Panc1 (cell line): ENCODE results near the gene UGT1A5. TPM values are rescaled to one million over a fixed set of nuclear protein-coding genes. Genes with fewer than 3 reads are reported as not detected.
A peak's percentile ranks its signal among the peaks of the same experiment; 100 is the strongest.

Experiments used
- ATAC-seq: fragments of 200-7000 bp; cut with Tn5 transposase; 2 replicates; pipeline ENCODE4 v1.9.1; 2020; ENCODE audit warnings: mild to moderate bottlenecking, moderate library complexity
- BruUV-seq: library from RNA; stranded (reverse); fragments of 400-500 nt; replicated peaks from 2 replicates; lab custom pipeline; 2021; lab: Mats Ljungman, UMichigan
- CTCF ChIA-PET: fragments of 300-600 bp; sonication (Branson Sonifier 250); formaldehyde crosslinking; loops from one replicate; lab custom pipeline; 2022; ENCODE audit warnings: antibody characterized with exemption; lab: Charles Lee
- POLR2A ChIA-PET: fragments of 300-600 bp; sonication (Branson Sonifier 250); formaldehyde crosslinking; loops from one replicate; lab custom pipeline; 2022; ENCODE audit warnings: antibody characterized with exemption; lab: Charles Lee
- DNase-seq: peaks from one replicate; pipeline ENCODE4 v3.0.0-alpha.2; 2010; ENCODE audit warnings: low read depth, low spot score
- H3K27ac ChIP-seq: 2 replicates; pipeline ENCODE4 v1.5.1; 2011; ENCODE audit warnings: mild to moderate bottlenecking, low read length, inconsistent platforms
- H3K27me3 ChIP-seq: fragments of 200-500 bp; sonication (Bioruptor generic); 2 replicates; pipeline ENCODE4 v1.6.0; 2014; ENCODE audit warnings: low read length, inconsistent platforms; ENCODE audit not compliant: control insufficient read depth, insufficient read depth
- H3K36me3 ChIP-seq: fragments of 200-500 bp; sonication (Bioruptor generic); 2 replicates; pipeline ENCODE4 v1.5.1; 2014; ENCODE audit warnings: inconsistent platforms, mild to moderate bottlenecking, low read length, moderate library complexity; ENCODE audit not compliant: control insufficient read depth, insufficient read depth
- H3K4me1 ChIP-seq: 2 replicates; pipeline ENCODE4 v1.5.1; 2011; ENCODE audit warnings: inconsistent platforms, mild to moderate bottlenecking, low read length, moderate library complexity; ENCODE audit not compliant: control insufficient read depth, insufficient read depth
- H3K4me3 ChIP-seq, 2 experiments: 2 replicates each; pipeline ENCODE4 v1.5.1; 2011 to 2012; ENCODE audit warnings: low read depth in 2 of 2, low read length in 2 of 2, mild to moderate bottlenecking in 2 of 2, inconsistent platforms in 1 of 2, moderate library complexity in 1 of 2
- H3K9me3 ChIP-seq: fragments of 200-500 bp; sonication (Bioruptor generic); 2 replicates; pipeline ENCODE4 v1.5.1; 2014; ENCODE audit warnings: low read depth, mild to moderate bottlenecking, inconsistent platforms, low read length, moderate library complexity; ENCODE audit not compliant: control insufficient read depth, insufficient read depth
- POLR2AphosphoS5 ChIP-seq: IDR thresholded peaks from 2 replicates; pipeline ENCODE4 v1.6.1; 2012; ENCODE audit warnings: mild to moderate bottlenecking, low read depth, low read length, moderate library complexity
- SIN3A ChIP-seq: IDR thresholded peaks from 2 replicates; pipeline ENCODE4 v1.6.1; 2012; ENCODE audit warnings: low read depth, mild to moderate bottlenecking, low read length, moderate library complexity, borderline replicate concordance; ENCODE audit not compliant: insufficient read depth
- TCF7L2 ChIP-seq: IDR thresholded peaks from 2 replicates; pipeline ENCODE4 v1.6.1; 2011; ENCODE audit warnings: mild to moderate bottlenecking, low read depth, low read length, inconsistent platforms
- in situ Hi-C: cut with HindIII; loops from 2 replicates; pipeline ENCODE4 v1.10.0; 2016; ENCODE audit warnings: low sequenced_read_pairs, low pct_unique_long_range_greater_than_20kb
- intact Hi-C: fragments of 100-400 bp; cut with micrococcal nuclease; formaldehyde crosslinking; loops from one replicate; pipeline ENCODE4 v1.10.0; 2022; ENCODE audit not compliant: unreplicated experiment
- total RNA-seq: library from RNA; stranded (reverse); gene quantifications from one replicate; pipeline ENCODE4 v1.2.1, GENCODE V29; 2021; ENCODE audit not compliant: unreplicated experiment
- TF ChIP-seq, protein P1 (sequence below): fragments of 450-650 bp; IDR thresholded peaks from 2 replicates; pipeline ENCODE4 v1.5.1; 2017; ENCODE audit warnings: mild to moderate bottlenecking
- TF ChIP-seq, protein P2 (sequence below), 2 experiments: IDR thresholded peaks; 2 replicates each; pipeline ENCODE4 v1.6.1; 2011 to 2012; ENCODE audit warnings: low read depth in 2 of 2, control low read depth in 1 of 2, low read length in 1 of 2, mild to moderate bottlenecking in 1 of 2, moderate library complexity in 1 of 2; ENCODE audit not compliant: insufficient read depth in 1 of 2

Gene UGT1A5
- total RNA-seq, 1 experiment from 2014 or later, result not detected

- Histone ChIP-seq H3K36me3 (no peaks in the 10 kb centered on the region), H3K27me3 (no peaks in the 10 kb centered on the region), H3K4me3 (no peak overlapping the region), H3K9me3 (no peaks in the 10 kb centered on the region), H3K4me1 (peaks cover 5% of the 10 kb centered on the region), H3K27ac (no peak overlapping the region)
- ATAC-seq, result peak; percentile 65
- CTCF ChIA-PET, result no interaction called here
- intact Hi-C loops, result loop anchor here (5.0 kb wide), 1 partner anchor 219 kb away; no protein-coding TSS in a partner anchor
- TF ChIP-seq SIN3A, result no peak
- TF ChIP-seq, protein P1, sequence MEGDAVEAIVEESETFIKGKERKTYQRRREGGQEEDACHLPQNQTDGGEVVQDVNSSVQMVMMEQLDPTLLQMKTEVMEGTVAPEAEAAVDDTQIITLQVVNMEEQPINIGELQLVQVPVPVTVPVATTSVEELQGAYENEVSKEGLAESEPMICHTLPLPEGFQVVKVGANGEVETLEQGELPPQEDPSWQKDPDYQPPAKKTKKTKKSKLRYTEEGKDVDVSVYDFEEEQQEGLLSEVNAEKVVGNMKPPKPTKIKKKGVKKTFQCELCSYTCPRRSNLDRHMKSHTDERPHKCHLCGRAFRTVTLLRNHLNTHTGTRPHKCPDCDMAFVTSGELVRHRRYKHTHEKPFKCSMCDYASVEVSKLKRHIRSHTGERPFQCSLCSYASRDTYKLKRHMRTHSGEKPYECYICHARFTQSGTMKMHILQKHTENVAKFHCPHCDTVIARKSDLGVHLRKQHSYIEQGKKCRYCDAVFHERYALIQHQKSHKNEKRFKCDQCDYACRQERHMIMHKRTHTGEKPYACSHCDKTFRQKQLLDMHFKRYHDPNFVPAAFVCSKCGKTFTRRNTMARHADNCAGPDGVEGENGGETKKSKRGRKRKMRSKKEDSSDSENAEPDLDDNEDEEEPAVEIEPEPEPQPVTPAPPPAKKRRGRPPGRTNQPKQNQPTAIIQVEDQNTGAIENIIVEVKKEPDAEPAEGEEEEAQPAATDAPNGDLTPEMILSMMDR, result no peak
- TF ChIP-seq POLR2AphosphoS5, result no peak
- TF ChIP-seq, protein P2, sequence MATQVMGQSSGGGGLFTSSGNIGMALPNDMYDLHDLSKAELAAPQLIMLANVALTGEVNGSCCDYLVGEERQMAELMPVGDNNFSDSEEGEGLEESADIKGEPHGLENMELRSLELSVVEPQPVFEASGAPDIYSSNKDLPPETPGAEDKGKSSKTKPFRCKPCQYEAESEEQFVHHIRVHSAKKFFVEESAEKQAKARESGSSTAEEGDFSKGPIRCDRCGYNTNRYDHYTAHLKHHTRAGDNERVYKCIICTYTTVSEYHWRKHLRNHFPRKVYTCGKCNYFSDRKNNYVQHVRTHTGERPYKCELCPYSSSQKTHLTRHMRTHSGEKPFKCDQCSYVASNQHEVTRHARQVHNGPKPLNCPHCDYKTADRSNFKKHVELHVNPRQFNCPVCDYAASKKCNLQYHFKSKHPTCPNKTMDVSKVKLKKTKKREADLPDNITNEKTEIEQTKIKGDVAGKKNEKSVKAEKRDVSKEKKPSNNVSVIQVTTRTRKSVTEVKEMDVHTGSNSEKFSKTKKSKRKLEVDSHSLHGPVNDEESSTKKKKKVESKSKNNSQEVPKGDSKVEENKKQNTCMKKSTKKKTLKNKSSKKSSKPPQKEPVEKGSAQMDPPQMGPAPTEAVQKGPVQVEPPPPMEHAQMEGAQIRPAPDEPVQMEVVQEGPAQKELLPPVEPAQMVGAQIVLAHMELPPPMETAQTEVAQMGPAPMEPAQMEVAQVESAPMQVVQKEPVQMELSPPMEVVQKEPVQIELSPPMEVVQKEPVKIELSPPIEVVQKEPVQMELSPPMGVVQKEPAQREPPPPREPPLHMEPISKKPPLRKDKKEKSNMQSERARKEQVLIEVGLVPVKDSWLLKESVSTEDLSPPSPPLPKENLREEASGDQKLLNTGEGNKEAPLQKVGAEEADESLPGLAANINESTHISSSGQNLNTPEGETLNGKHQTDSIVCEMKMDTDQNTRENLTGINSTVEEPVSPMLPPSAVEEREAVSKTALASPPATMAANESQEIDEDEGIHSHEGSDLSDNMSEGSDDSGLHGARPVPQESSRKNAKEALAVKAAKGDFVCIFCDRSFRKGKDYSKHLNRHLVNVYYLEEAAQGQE (IDR thresholded peaks at IDR 0.05; ENCODE audit: insufficient read depth in 1 of 2, low read depth in 2 of 2, low read length in 1 of 2), result no peak
- TF ChIP-seq TCF7L2, result no peak
- POLR2A ChIA-PET, result no interaction called here
- DNase-seq, result no peak
- no TSS peak for BruUV-seq
- in situ Hi-C loops, result no loop called here
Measured at GRCh38 chr2:233706720-233707119, 6.0 kb upstream of the UGT1A5 start.

DNA sequence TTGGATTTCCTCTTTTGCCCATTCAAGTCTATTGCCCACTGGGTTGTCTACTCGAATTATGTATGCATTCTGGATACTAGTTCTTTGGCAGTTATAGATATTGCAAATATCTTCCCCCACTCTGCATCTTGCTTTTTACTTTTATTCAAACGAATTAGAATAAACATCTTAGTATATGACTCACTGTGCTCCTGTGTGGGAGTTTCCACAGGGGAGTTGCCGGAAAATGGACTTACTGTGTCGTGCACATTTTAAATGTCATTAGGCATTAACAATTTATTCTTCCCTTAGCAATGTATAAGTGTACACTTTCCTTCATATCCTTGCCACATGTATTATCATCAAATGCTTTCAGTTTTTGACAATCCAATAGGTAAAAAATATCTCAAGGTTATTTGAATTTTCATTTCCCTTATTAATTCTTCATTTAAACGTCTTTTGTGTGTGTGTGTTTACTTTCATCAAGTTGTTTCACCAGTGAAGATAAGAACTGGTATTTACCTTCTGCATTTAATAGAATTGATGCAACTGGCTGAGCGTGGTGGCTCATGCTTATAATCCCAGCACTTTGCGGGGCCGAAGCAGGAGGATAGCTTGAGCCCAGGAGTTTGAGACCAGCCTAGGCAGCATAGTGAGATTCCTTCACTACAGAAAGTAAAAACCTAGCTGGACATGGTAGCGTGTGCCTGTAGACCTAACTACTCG is 4.6 kb upstream of the UGT1A5 start:
- Histone ChIP-seq H3K27ac (no peak overlapping the region), H3K36me3 (no peaks in the 10 kb centered on the region), H3K9me3 (no peaks in the 10 kb centered on the region), H3K4me3 (no peak overlapping the region), H3K27me3 (no peaks in the 10 kb centered on the region), H3K4me1 (peaks cover 5% of the 10 kb centered on the region)
- TF ChIP-seq, protein P1, result no peak
- TF ChIP-seq, protein P2 (IDR thresholded peaks at IDR 0.05; ENCODE audit: insufficient read depth in 1 of 2, low read depth in 2 of 2, low read length in 1 of 2), result no peak
- no peak for TF ChIP-seq POLR2AphosphoS5
- no peak for TF ChIP-seq SIN3A
- TF ChIP-seq TCF7L2, result no peak
- in situ Hi-C loops (no loop called here), intact Hi-C loops (loop anchor here (5.0 kb wide), 1 partner anchor 221 kb away; no protein-coding TSS in a partner anchor)
- no TSS peak for BruUV-seq
- POLR2A ChIA-PET, result no interaction called here
- CTCF ChIA-PET, result no interaction called here
- peak; percentile 51; the same call in 1 of the 2 replicates for ATAC-seq
- DNase-seq, result no peak
